GM13976 (cell line): Measurements from ENCODE around the gene SLC17A9.

Experiments used
- DNase-seq: peaks from one replicate; pipeline ENCODE4 v3.0.0; 2012; ENCODE audit warnings: low spot score
- CTCF ChIP-seq: IDR thresholded peaks from 2 replicates; pipeline ENCODE4 v1.5.1; 2012; ENCODE audit warnings: borderline replicate concordance, mild to moderate bottlenecking; ENCODE audit not compliant: insufficient read depth; ENCODE audit errors: extremely low read depth, missing control alignments, control extremely low read depth
- in situ Hi-C: fragments of 300-500 bp; cut with MboI; formaldehyde crosslinking; loops from one replicate; pipeline ENCODE4 v1.12.0; 2022; ENCODE audit warnings: low sequenced_read_pairs, mixed read lengths, inconsistent platforms; ENCODE audit not compliant: unreplicated experiment

Gene SLC17A9

DNA sequence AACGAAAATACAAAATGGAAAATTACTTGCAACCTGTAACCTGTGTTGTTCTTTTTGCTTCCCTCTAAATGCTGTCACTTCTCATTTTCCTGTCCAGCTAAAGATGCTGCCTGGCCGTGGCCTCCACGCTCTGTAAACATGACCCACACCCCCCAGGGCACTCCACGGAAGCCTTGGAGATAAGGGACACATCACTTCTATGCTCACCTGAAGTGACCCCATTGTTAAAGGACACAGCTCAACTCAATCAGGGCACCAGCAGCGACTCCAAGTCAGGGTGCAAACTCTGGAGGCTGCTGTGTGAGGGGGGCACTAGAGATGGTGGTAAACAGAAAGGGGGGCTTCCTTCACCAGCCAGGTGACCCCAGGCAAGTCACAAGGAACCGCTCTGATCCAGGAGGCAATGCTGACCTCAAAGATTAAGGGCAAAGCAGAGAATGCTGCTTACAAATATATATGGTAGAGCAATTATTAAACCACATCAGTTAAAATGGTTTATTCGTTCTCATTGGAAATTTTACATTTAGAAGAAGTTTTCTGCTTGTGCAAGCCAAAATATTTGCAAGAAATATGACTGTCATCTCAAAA is 39.4 kb upstream of the SLC17A9 start:
- no peak for TF ChIP-seq CTCF
- DNase-seq = no peak
- in situ Hi-C loops = no loop called here

DNA sequence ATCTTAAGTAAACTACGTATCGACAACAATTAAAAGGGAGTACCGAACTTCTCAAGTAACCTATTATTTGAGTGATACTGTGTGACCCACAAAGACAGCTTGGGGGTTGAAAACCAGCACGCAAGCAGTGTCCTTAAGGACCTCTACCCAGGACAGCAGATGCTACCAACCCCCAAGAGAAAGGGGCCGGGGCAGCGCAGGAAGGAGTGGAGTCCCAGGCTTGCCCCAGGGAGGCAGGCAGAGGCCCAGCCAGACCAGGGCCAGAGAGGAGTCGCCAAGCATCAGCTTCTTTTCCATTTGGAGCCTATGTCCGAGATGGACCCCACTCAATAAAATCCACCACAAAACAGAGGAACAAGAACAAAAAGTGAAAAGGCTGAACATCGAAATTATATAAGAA is 38.1 kb upstream of the SLC17A9 start:
- no peak for TF ChIP-seq CTCF
- DNase-seq = no peak
- in situ Hi-C loops = no loop called here

DNA sequence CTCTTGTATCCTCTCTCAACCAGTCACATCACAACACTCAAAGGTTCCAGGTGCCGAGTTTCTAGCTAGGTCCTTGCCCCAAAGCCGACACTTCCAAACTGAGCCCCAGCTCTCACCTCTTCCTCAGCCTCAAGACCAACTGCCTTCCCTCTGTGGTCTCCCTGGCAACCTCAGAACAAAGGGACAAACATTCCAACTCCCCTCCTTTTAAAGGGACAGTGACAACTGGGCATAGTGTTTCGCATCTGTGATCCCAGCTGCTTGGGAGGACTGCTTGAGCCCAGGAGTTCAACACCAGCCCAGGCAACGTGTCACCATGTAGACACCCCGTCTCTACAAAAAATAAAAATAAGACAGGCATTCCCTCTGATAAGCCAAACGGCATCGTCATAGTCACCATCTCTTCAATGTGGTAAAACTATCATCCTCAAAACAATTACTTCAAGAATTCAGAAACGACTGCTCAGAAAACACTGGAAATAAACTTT is 37.5 kb upstream of the SLC17A9 start:
- TF ChIP-seq CTCF = no peak
- DNase-seq = no peak
- in situ Hi-C loops = no loop called here

DNA sequence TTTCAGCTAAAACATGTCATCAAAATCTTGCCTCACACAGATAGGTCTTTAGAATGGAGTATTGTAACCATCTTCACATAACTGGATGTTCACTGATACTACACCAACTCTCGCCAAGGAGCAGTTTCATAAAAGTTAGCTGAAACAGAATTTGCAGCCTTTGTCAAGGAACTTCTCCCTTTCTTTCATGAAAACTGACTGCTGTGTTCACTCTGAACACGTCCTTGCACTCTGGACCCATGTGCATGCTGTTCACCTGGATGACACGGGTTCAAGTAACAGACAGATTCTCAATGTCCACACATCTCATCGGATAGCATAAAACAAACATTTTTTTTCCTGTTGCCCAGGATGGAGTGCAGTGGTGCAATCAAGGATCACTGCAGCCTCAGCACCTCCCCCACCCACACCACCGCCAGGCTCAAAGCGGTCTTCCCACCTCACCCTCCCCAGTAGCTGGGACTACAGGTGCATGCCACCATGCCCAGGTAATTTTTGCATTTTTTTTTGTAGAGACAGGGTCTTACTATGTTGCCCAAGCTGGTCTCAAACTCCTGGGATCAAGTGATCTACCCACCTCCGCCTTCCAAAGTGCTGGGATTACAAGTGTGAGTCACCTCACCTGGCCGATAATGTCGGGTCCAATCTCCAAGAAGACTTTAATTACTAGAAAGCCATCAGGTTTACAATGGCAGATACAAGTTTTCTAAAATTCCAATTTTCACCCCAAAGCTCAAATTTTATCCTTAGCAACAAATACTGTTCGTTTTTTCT is 35.6 kb upstream of the SLC17A9 start:
- no peak for TF ChIP-seq CTCF
- DNase-seq = no peak

DNA sequence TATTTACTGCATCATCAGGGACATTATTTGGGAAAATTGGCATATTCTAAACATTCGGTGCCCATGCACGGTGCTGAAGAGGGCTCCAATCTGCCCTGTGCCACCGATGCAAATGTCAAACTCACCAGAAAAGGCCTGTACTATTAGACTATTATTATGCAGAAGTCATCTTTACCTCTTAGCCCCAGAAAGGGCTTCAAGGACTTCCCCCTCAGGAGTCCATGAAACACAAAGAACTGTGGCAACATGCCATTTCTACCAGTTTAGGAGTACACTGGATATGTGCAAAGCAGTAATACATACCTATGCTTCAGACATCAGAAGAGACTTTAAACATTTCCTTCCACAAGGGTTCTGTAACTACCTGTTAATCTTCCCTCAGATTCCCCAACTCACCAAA is 34.8 kb upstream of the SLC17A9 start:
- in situ Hi-C loops = no loop called here
- DNase-seq = no peak
- TF ChIP-seq CTCF = no peak

More for the DNA sequence above, 35.6 kb upstream of the SLC17A9 start:
- in situ Hi-C loops = no loop called here

- TF ChIP-seq CTCF = no peak
- in situ Hi-C loops = no loop called here
These were observed 34.4 kb upstream of the SLC17A9 start for GRCh38 chr20:62918147-62918546.

More at GRCh38 chr20:62918147-62918546, 34.4 kb upstream of the SLC17A9 start:
- no peak for DNase-seq
